Natural killer cell (primary cell): ENCODE measurements around the gene DLG5. TPM values are rescaled to one million over a fixed set of nuclear protein-coding genes. Genes with fewer than 3 reads are reported as not detected.

Source experiments
- ATAC-seq, 3 donors: fragments of 150-1000 bp in 2 of 3; fragments of 200-7000 bp in 1 of 3; cut with Tn5 transposase; 1 replicate in 1 of 3; 2 replicates in 2 of 3; pipeline ENCODE4 v1.10.0; 2021; ENCODE audit warnings: mild to moderate bottlenecking in 2 of 3, moderate library complexity in 2 of 3
- DNase-seq, 2 donors: peaks; one replicate each; pipeline versions ENCODE4 v3.0.0 to v3.0.0-alpha.2; 2013 to 2021; ENCODE audit warnings: mixed read lengths in 1 of 2
- H3K27ac ChIP-seq: one replicate; pipeline ENCODE4 v1.5.1; 2013; ENCODE audit warnings: mild to moderate bottlenecking, low read length
- H3K27me3 ChIP-seq: one replicate; pipeline ENCODE4 v1.6.1; 2013; ENCODE audit warnings: low read length; ENCODE audit not compliant: control insufficient read depth, insufficient read depth
- H3K36me3 ChIP-seq: one replicate; pipeline ENCODE4 v1.6.1; 2013; ENCODE audit warnings: low read length; ENCODE audit not compliant: control insufficient read depth, insufficient read depth
- H3K4me1 ChIP-seq: one replicate; pipeline ENCODE4 v1.6.1; 2013; ENCODE audit warnings: low read length; ENCODE audit not compliant: control insufficient read depth, insufficient read depth
- H3K4me3 ChIP-seq: one replicate; pipeline ENCODE4 v1.5.1; 2013; ENCODE audit warnings: low read length
- H3K9me3 ChIP-seq: one replicate; pipeline ENCODE4 v1.6.1; 2013; ENCODE audit warnings: low read length; ENCODE audit not compliant: control insufficient read depth, insufficient read depth
- H3K27ac Mint-ChIP-seq, 2 donors: one replicate each; pipeline ENCODE4 v1.8.0; 2022; ENCODE audit warnings: mild to moderate bottlenecking in 2 of 2, mixed read lengths in 2 of 2, moderate library complexity in 1 of 2
- H3K27me3 Mint-ChIP-seq, 2 donors: one replicate each; pipeline ENCODE4 v1.8.0; 2022; ENCODE audit warnings: low read depth in 2 of 2, mixed read lengths in 2 of 2
- H3K36me3 Mint-ChIP-seq: one replicate; pipeline ENCODE4 v1.8.0; 2022; ENCODE audit warnings: mixed read lengths
- H3K4me1 Mint-ChIP-seq, 2 donors: one replicate each; pipeline ENCODE4 v1.8.0; 2022; ENCODE audit warnings: mixed read lengths in 2 of 2
- H3K4me3 Mint-ChIP-seq: one replicate; pipeline ENCODE4 v1.8.0; 2022; ENCODE audit warnings: mild to moderate bottlenecking, moderate library complexity, mixed read lengths
- H3K9me3 Mint-ChIP-seq, 2 donors: one replicate each; pipeline ENCODE4 v1.8.0; 2022; ENCODE audit warnings: mixed read lengths in 2 of 2
- CTCF ChIP-seq: fragments of 200-600 bp; IDR thresholded peaks from one replicate; pipeline ENCODE4 v1.8.0; 2022; ENCODE audit warnings: antibody characterized with exemption
- WGBS: methylation state at CpG from one replicate; pipeline ENCODE4 v1.1.7; 2013; ENCODE audit warnings: missing lambda C conversion rate; ENCODE audit not compliant: insufficient coverage; 5-methylcytosine and 5-hydroxymethylcytosine counted together
- intact Hi-C: fragments of 100-400 bp; cut with micrococcal nuclease; formaldehyde crosslinking; loops from one replicate; pipeline ENCODE4 v1.14.2; 2022
- total RNA-seq, 4 donors: library from RNA; stranded (reverse); fragments of 120-200 nt in 1 of 4; gene quantifications; one replicate each; pipeline versions ENCODE4 v1.2.3 to v1.2.4, GENCODE V29; 2013 to 2022

DLG5 gene
- total RNA-seq, 3 donors from 2014 or later (not counting 1 experiment from before 2014, with no cell fraction given) = 52.8 to 75.0 (median 52.9) TPM

GRCh38 chr10:77911535-77912123 lies 14.9 kb downstream of the DLG5 start:
- no peak overlapping the region for H3K27ac ChIP-seq
- H3K36me3 ChIP-seq = no peaks in the 10 kb centered on the region
- ATAC-seq (no peak), DNase-seq (no peak)
- peaks cover 9% of the 10 kb centered on the region for H3K4me1 ChIP-seq
- WGBS = 94% methylated on average over 7 of the region's 7 CpGs
- no peaks in the 10 kb centered on the region for H3K9me3 ChIP-seq
- no peaks in the 10 kb centered on the region for H3K27me3 ChIP-seq
- no peak overlapping the region for H3K4me3 ChIP-seq
- Mint-ChIP-seq H3K27me3 (no peaks in the 10 kb centered on the region), H3K9me3 (no peaks in the 10 kb centered on the region), H3K36me3 (no peaks in the 10 kb centered on the region), H3K27ac (no peak overlapping the region), H3K4me3 (no peak overlapping the region), H3K4me1 (peaks cover 31 to 39% of the 10 kb centered on the region in 2 donors)
- intact Hi-C loops = no loop called here
- TF ChIP-seq CTCF = no peak

- Mint-ChIP-seq H3K4me1 (peaks cover 35 to 45% of the 10 kb centered on the region in 2 donors), H3K27ac (no peak overlapping the region), H3K27me3 (no peaks in the 10 kb centered on the region), H3K9me3 (no peaks in the 10 kb centered on the region), H3K36me3 (no peaks in the 10 kb centered on the region), H3K4me3 (no peak overlapping the region)
- intact Hi-C loops = no loop called here
- no peaks in the 10 kb centered on the region for H3K9me3 ChIP-seq
- H3K36me3 ChIP-seq = no peaks in the 10 kb centered on the region
- 90% methylated on average over 7 of the region's 8 CpGs for WGBS
- peaks cover 9% of the 10 kb centered on the region for H3K4me1 ChIP-seq
- DNase-seq = no peak
- ATAC-seq = no peak
- TF ChIP-seq CTCF = no peak
- H3K27ac ChIP-seq = no peak overlapping the region
- no peak overlapping the region for H3K4me3 ChIP-seq
- H3K27me3 ChIP-seq = no peaks in the 10 kb centered on the region
Observed at GRCh38 chr10:77910524-77911145, 15.9 kb downstream of the DLG5 start.

GRCh38 chr10:77909749-77910375 lies 16.7 kb downstream of the DLG5 start:
- Mint-ChIP-seq H3K4me1 (peaks cover 41 to 49% of the 10 kb centered on the region in 2 donors), H3K27ac (no peak overlapping the region), H3K27me3 (no peaks in the 10 kb centered on the region), H3K36me3 (no peaks in the 10 kb centered on the region), H3K4me3 (no peak overlapping the region), H3K9me3 (no peaks in the 10 kb centered on the region)
- Histone ChIP-seq H3K9me3 (no peaks in the 10 kb centered on the region), H3K4me1 (peaks cover 9% of the 10 kb centered on the region), H3K27ac (no peak overlapping the region), H3K36me3 (no peaks in the 10 kb centered on the region), H3K4me3 (no peak overlapping the region), H3K27me3 (no peaks in the 10 kb centered on the region)
- DNase-seq = no peak
- intact Hi-C loops = no loop called here
- WGBS = 70% methylated on average over 11 of the region's 11 CpGs
- TF ChIP-seq CTCF = no peak
- no peak for ATAC-seq
